ENCODE results near the gene LRRC56. TPM values are rescaled to one million over a fixed set of nuclear protein-coding genes. Genes with fewer than 3 reads are reported as not detected.

The LRRC56 gene
- total RNA-seq, 1 donor from 2014 or later: 7.6 TPM

DNA sequence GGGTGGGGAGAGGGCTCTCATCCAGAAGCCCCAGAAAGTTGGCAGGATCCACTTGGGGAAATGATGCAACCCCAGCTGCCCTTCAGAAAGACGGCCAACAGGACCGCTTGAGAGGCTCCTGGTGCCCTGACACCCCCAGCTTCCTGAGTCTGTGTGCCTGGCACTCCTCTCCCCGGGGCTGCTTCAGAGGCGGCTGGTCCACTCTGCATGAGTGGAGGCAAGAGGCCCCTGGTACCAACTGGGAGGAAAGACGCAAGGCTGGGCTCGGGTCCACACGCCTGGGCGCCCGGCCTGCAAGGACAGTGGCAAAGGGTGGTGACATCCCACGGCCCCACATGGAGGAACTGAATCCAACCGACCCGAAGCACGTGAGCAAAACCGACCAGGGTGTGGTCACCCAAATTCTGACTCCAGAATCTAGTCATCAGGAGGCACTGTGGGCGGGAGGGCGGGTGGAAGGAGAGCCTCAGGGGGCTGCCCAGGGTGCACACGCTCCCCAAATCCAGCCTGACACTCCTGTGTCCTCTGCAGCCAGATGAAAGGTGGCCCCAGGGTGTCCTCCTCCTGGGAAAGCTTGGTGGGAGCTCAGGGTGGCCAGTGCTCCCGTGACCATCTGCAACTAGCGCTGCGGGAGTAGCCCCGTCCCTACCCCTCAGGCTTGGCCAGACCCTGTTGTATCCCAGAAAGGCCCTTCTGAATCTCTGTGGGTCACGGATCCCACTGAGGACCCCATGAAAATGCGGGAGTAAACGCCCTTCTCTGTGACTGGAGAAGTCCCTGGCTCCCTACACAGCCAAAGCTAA lies 33.9 kb upstream of the LRRC56 start:
- H3K4me1 ChIP-seq: peaks cover 53% of the 10 kb centered on the region
- peak overlapping the region; percentile 82 for H3K4me3 ChIP-seq
- intact Hi-C loops (cut with DNase I): no loop called here

DNA sequence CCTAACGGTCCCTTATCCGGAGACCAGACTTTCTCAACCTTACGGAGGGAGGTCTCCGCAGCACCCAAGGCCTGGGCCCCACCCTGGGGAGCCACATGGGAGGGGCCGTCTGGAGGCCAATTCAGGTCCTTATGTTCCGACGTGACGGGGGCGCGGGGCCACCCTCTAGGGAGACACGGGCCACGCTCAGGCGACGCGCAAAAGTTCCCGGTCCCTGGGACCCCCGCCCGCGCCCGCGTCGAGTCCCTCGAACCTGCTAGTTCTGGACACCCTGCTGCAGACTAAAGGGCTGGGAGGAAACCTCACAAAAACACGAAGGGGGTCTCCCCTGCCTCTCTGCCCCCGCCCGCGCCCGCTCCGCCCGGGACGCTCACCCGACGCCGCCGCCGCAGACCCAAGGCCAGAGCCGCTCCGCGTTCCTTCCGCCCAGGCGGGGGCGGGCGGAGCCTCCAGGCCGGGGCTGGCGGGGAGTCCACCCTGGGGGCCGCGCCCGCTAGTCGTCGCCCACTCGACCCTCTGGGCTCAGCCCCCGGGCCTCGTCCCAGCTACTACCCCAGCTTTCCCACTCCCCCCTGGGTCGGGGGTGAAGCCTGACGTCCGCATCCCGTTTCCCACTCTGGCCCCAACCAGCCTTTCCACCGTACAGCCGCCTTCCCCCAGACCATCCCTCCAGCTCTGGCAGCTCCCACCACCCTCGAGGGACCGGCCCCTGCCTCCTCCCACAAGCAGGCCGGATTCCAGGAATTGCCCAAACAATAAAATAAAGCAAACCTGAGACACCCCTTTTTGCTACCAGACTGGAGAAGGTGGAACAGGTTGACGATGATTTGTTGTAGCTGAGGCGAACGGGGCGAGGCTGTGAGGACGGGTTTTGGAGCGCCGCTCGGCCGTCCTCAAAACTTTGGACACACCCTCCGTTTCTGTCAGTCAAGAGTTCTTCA lies 33.0 kb upstream of the LRRC56 start:
- H3K9me3 ChIP-seq: no peaks in the 10 kb centered on the region
- peak; percentile 72 for DNase-seq
- peak overlapping the region; percentile 82 for H3K4me3 ChIP-seq
- H3K4me1 ChIP-seq: peaks cover 53% of the 10 kb centered on the region
- H3K27ac ChIP-seq: peak overlapping the region; percentile 100
- TF ChIP-seq, protein P1, sequence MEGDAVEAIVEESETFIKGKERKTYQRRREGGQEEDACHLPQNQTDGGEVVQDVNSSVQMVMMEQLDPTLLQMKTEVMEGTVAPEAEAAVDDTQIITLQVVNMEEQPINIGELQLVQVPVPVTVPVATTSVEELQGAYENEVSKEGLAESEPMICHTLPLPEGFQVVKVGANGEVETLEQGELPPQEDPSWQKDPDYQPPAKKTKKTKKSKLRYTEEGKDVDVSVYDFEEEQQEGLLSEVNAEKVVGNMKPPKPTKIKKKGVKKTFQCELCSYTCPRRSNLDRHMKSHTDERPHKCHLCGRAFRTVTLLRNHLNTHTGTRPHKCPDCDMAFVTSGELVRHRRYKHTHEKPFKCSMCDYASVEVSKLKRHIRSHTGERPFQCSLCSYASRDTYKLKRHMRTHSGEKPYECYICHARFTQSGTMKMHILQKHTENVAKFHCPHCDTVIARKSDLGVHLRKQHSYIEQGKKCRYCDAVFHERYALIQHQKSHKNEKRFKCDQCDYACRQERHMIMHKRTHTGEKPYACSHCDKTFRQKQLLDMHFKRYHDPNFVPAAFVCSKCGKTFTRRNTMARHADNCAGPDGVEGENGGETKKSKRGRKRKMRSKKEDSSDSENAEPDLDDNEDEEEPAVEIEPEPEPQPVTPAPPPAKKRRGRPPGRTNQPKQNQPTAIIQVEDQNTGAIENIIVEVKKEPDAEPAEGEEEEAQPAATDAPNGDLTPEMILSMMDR (IDR thresholded peaks at IDR 0.05): no peak
- H3K27me3 ChIP-seq (ENCODE audit: low read depth): no peaks in the 10 kb centered on the region
- no peak for ATAC-seq
- intact Hi-C loops (cut with DNase I): no loop called here
- peaks cover 37% of the 10 kb centered on the region for H3K36me3 ChIP-seq

More for the DNA sequence above, 33.9 kb upstream of the LRRC56 start:
- ATAC-seq (no peak), DNase-seq (peak; percentile 86)
- Histone ChIP-seq H3K27ac (peak overlapping the region; percentile 100), H3K27me3 (ENCODE audit: low read depth) (no peaks in the 10 kb centered on the region), H3K36me3 (peaks cover 37% of the 10 kb centered on the region), H3K9me3 (no peaks in the 10 kb centered on the region)
- TF ChIP-seq, protein P1 (IDR thresholded peaks at IDR 0.05): no peak

DNA sequence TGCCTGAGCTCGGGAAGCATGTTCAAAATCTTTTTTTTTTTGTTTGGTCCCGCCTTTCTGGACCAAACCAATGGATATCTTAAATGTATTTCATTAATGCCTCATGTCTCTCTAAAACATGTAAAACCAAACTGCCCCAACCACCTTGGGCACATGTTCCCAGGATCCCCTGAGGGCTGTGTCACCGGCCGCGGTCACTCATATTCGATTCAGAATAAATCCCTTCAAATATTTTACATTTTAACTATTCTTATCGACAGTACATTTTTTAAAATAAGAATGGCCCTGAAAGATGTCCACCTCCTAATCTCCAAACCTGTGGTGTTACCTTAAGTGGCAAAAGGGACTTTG lies 32.4 kb upstream of the LRRC56 start:
- ATAC-seq (no peak), DNase-seq (no peak)
- intact Hi-C loops (cut with DNase I): no loop called here
- peaks cover 34% of the 10 kb centered on the region for H3K36me3 ChIP-seq
- H3K4me1 ChIP-seq: peaks cover 53% of the 10 kb centered on the region
- no peaks in the 10 kb centered on the region for H3K9me3 ChIP-seq
- H3K4me3 ChIP-seq: peak overlapping the region; percentile 82
- H3K27ac ChIP-seq: peak overlapping the region; percentile 100
- TF ChIP-seq, protein P1 (IDR thresholded peaks at IDR 0.05): no peak
- H3K27me3 ChIP-seq (ENCODE audit: low read depth): no peaks in the 10 kb centered on the region

DNA sequence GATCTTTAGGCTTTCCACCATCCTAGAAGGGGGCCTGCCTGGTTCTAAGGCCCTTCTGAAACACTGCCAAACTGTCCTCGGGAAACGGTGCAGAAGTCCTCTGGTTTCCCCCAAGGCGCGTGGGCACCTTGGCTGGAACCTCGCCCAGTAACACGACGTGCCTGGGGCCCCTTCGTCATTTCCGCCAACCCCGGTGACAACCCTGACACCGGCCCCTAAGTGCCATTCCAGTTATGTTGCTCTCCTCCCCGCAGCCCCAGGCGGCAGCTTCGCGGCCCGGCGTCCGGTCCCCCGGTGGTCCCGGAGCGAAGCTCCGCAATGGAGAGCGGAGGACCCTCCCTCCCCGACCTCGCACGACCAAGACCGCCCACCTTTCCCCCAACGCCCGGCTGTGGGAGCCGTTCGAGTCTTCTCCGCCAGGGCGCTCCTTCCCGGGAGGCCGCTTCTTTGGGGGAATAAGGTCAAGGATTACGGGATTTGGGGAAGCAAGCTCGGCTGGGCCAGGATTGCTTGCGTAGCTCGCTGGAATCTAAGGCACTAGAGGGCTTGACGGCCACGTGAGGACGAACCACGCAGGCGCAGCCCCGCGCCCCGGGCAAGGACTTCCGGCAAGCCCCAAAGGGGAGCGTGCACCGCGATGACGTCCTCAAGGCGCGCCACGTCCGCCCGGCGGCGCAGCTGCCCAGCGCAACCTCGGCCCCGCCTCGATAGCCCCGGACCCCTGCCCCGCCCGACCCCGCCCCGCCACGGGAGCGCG lies 30.9 kb upstream of the LRRC56 start:
- Histone ChIP-seq H3K27ac (peak overlapping the region; percentile 100), H3K27me3 (ENCODE audit: low read depth) (no peaks in the 10 kb centered on the region), H3K4me1 (peaks cover 53% of the 10 kb centered on the region), H3K36me3 (peaks cover 29% of the 10 kb centered on the region), H3K4me3 (peak overlapping the region; percentile 82), H3K9me3 (no peaks in the 10 kb centered on the region)
- intact Hi-C loops (cut with DNase I): no loop called here
- TF ChIP-seq, protein P1 (IDR thresholded peaks at IDR 0.05): no peak
- DNase-seq (peak; percentile 99), ATAC-seq (peak; percentile 90 to 93)
